WTC11 (cell line): Measurements from ENCODE around the gene RBBP7. TPM values are rescaled to one million over a fixed set of nuclear protein-coding genes. Genes with fewer than 3 reads are reported as not detected.

Experiments used
- ATAC-seq: fragments of 200-7000 bp; cut with Tn5 transposase; 2 replicates; pipeline ENCODE4 v1.10.0; 2021; ENCODE audit warnings: mild to moderate bottlenecking, moderate library complexity
- CTCF ChIA-PET: fragments of 300-600 bp; sonication (Branson Sonifier 250); formaldehyde crosslinking; loops from one replicate; lab custom pipeline; 2021; ENCODE audit warnings: antibody characterized with exemption; lab: Charles Lee
- POLR2A ChIA-PET: fragments of 350-600 bp; sonication (Branson Sonifier 250); formaldehyde crosslinking; loops from one replicate; lab custom pipeline; 2021; ENCODE audit warnings: antibody characterized with exemption; lab: Charles Lee
- DNase-seq: peaks from one replicate; pipeline ENCODE4 v3.0.0; 2021; ENCODE audit warnings: low spot score
- H3K27ac Mint-ChIP-seq: 2 replicates; pipeline ENCODE4 v1.8.0; 2021; ENCODE audit warnings: mixed read lengths
- H3K27me3 Mint-ChIP-seq: 2 replicates; pipeline ENCODE4 v1.8.0; 2021; ENCODE audit warnings: low read depth, mild to moderate bottlenecking, moderate library complexity, mixed read lengths
- H3K36me3 Mint-ChIP-seq: 2 replicates; pipeline ENCODE4 v1.8.0; 2021; ENCODE audit warnings: mixed read lengths
- H3K4me1 Mint-ChIP-seq: 2 replicates; pipeline ENCODE4 v1.8.0; 2022; ENCODE audit warnings: mixed read lengths
- H3K4me3 Mint-ChIP-seq: 2 replicates; pipeline ENCODE4 v1.8.0; 2021; ENCODE audit warnings: mild to moderate bottlenecking, moderate library complexity, mixed read lengths
- H3K9me3 Mint-ChIP-seq: 2 replicates; pipeline ENCODE4 v1.8.0; 2021; ENCODE audit warnings: mixed read lengths
- EMX1 ChIP-seq: fragments of 250-450 bp; sonication (Bioruptor Pico); IDR thresholded peaks from 2 replicates; pipeline ENCODE4 v1.8.0; 2021; ENCODE audit warnings: mild to moderate bottlenecking
- FOXK1 ChIP-seq: sonication (generic); formaldehyde crosslinking; IDR thresholded peaks from 2 replicates; pipeline ENCODE4 v1.8.0; 2022; ENCODE audit warnings: mild to moderate bottlenecking, moderate library complexity, missing genetic modification reagents
- FOXP1 ChIP-seq: sonication (generic); formaldehyde crosslinking; IDR thresholded peaks from 2 replicates; pipeline ENCODE4 v1.8.0; 2022; ENCODE audit warnings: missing genetic modification reagents, mild to moderate bottlenecking, moderate library complexity, borderline replicate concordance
- IRF2 ChIP-seq: sonication (generic); formaldehyde crosslinking; IDR thresholded peaks from 2 replicates; pipeline ENCODE4 v1.8.0; 2022; ENCODE audit warnings: low read depth, missing genetic modification reagents, borderline replicate concordance
- MYBL2 ChIP-seq: sonication (generic); formaldehyde crosslinking; IDR thresholded peaks from 2 replicates; pipeline ENCODE4 v1.8.1; 2023; ENCODE audit warnings: mild to moderate bottlenecking, moderate library complexity, missing genetic modification reagents
- NFATC4 ChIP-seq: fragments of 250-450 bp; sonication (Bioruptor Pico); IDR thresholded peaks from 2 replicates; pipeline ENCODE4 v1.9.0; 2021; ENCODE audit warnings: mild to moderate bottlenecking
- NFE2L1 ChIP-seq: sonication (generic); formaldehyde crosslinking; IDR thresholded peaks from 2 replicates; pipeline ENCODE4 v1.8.1; 2023; ENCODE audit warnings: missing genetic modification reagents
- NR2C2 ChIP-seq: sonication (generic); formaldehyde crosslinking; IDR thresholded peaks from 2 replicates; pipeline ENCODE4 v1.8.0; 2022; ENCODE audit warnings: mild to moderate bottlenecking, missing genetic modification reagents
- ZNF232 ChIP-seq: sonication (generic); formaldehyde crosslinking; IDR thresholded peaks from 2 replicates; pipeline ENCODE4 v1.8.0; 2022; ENCODE audit warnings: mild to moderate bottlenecking, missing genetic modification reagents
- ZNF396 ChIP-seq: fragments of 250-450 bp; sonication (Bioruptor Pico); IDR thresholded peaks from 2 replicates; pipeline ENCODE4 v1.8.0; 2021; ENCODE audit warnings: mild to moderate bottlenecking, moderate library complexity, borderline replicate concordance
- total RNA-seq: library from RNA; stranded (reverse); gene quantifications from 3 replicates; pipeline ENCODE4 v1.2.3, GENCODE V29; 2021
- TF ChIP-seq, protein P1 (sequence below): sonication (generic); formaldehyde crosslinking; conservative IDR thresholded peaks from 2 replicates; pipeline ENCODE4 v1.8.1; 2023; ENCODE audit warnings: mild to moderate bottlenecking, low read depth, missing genetic modification reagents, moderate library complexity
- TF ChIP-seq, protein P2 (sequence below): fragments of 200-600 bp; IDR thresholded peaks from 2 replicates; pipeline ENCODE4 v1.8.0; 2022; ENCODE audit warnings: antibody characterized with exemption
- TF ChIP-seq, protein P3 (sequence below): sonication (generic); formaldehyde crosslinking; IDR thresholded peaks from 2 replicates; pipeline ENCODE4 v1.8.0; 2022; ENCODE audit warnings: missing genetic modification reagents
- TF ChIP-seq, protein P4 (sequence below): sonication (generic); formaldehyde crosslinking; IDR thresholded peaks from 2 replicates; pipeline ENCODE4 v1.8.0; 2023; ENCODE audit warnings: mild to moderate bottlenecking, missing genetic modification reagents
- TF ChIP-seq, protein P5 (sequence below): sonication (generic); formaldehyde crosslinking; IDR thresholded peaks from 2 replicates; pipeline ENCODE4 v1.8.0; 2022; ENCODE audit warnings: mild to moderate bottlenecking, missing genetic modification reagents

The RBBP7 gene
- total RNA-seq, 1 experiment from 2014 or later, result 120 TPM

DNA sequence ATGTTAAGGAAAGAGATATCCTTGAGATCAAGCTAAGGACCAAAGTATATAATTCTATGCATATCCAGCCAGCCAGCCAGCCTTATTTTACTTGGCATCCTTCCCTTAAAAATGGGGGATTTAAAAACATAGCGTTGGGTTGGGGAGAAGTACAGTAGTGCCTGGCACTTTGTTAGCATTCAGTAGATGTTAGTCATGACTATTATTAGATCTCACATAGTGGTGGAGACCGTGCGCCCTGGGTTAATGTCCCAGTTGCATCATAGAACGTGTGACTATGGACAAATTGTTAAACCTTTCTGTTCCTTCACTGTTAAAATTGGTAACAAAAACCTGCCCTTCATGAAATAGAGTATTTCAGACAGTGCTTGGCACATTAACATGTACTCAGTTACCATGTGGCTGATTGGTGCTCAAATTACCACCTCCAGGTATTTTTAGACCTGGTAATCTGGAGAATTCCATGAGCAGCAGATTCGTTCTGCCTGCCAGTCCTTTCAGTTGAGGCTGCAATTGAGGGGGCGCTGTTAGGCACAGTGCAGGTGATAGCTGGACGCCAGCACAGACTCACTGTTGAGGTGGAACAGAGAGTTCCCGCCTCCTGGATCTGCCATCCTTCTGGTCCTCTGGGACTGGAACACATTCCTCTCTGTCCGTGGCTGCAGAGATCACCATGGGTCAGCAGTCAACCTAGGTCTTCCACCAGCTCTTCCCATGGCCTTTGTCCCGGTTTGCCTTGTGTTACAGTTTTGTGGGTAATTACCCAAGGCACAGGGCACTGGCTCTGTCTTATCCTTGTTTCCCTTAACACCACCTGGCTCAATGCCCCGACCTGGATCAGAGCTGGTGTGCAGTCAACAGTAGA lies 31.7 kb downstream of the RBBP7 start (continued):
- TF ChIP-seq, protein P1, sequence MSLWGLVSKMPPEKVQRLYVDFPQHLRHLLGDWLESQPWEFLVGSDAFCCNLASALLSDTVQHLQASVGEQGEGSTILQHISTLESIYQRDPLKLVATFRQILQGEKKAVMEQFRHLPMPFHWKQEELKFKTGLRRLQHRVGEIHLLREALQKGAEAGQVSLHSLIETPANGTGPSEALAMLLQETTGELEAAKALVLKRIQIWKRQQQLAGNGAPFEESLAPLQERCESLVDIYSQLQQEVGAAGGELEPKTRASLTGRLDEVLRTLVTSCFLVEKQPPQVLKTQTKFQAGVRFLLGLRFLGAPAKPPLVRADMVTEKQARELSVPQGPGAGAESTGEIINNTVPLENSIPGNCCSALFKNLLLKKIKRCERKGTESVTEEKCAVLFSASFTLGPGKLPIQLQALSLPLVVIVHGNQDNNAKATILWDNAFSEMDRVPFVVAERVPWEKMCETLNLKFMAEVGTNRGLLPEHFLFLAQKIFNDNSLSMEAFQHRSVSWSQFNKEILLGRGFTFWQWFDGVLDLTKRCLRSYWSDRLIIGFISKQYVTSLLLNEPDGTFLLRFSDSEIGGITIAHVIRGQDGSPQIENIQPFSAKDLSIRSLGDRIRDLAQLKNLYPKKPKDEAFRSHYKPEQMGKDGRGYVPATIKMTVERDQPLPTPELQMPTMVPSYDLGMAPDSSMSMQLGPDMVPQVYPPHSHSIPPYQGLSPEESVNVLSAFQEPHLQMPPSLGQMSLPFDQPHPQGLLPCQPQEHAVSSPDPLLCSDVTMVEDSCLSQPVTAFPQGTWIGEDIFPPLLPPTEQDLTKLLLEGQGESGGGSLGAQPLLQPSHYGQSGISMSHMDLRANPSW (CRISPR knock-in tag), result no peak

DNA sequence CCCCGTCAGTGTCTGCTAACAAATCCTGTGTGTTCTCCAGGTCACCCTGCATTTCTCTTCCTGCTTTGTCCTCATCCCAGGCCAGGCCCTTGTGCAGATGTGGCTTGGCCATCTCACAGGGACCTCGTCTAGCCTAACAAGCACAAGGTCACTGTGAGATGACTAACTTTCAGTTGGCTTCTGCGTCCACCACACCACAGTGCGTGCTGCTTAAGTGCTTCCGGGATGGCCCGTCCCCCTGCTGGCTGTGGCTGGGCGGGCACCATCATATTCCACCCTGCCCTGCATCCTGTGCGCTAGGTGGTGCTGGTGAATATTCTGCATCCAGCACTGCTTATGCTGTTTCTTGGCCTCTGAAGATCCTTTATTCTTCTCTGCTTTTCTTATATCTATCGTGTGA lies 33.8 kb downstream of the RBBP7 start:
- Mint-ChIP-seq H3K4me1 (peaks cover 33% of the 10 kb centered on the region), H3K36me3 (peaks cover 50% of the 10 kb centered on the region), H3K27ac (peak overlapping the region; percentile 75), H3K9me3 (no peaks in the 10 kb centered on the region), H3K4me3 (no peak overlapping the region), H3K27me3 (no peaks in the 10 kb centered on the region)
- peak; percentile 86 for ATAC-seq
- TF ChIP-seq IRF2, result no peak
- no peak for TF ChIP-seq NR2C2
- TF ChIP-seq, protein P2, sequence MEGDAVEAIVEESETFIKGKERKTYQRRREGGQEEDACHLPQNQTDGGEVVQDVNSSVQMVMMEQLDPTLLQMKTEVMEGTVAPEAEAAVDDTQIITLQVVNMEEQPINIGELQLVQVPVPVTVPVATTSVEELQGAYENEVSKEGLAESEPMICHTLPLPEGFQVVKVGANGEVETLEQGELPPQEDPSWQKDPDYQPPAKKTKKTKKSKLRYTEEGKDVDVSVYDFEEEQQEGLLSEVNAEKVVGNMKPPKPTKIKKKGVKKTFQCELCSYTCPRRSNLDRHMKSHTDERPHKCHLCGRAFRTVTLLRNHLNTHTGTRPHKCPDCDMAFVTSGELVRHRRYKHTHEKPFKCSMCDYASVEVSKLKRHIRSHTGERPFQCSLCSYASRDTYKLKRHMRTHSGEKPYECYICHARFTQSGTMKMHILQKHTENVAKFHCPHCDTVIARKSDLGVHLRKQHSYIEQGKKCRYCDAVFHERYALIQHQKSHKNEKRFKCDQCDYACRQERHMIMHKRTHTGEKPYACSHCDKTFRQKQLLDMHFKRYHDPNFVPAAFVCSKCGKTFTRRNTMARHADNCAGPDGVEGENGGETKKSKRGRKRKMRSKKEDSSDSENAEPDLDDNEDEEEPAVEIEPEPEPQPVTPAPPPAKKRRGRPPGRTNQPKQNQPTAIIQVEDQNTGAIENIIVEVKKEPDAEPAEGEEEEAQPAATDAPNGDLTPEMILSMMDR, result 0 out of 2 replicates have a peak, but pooled peaks have one; percentile 18
- peak; percentile 46 for DNase-seq
- POLR2A ChIA-PET, result no interaction called here
- CTCF ChIA-PET, result no interaction called here

DNA sequence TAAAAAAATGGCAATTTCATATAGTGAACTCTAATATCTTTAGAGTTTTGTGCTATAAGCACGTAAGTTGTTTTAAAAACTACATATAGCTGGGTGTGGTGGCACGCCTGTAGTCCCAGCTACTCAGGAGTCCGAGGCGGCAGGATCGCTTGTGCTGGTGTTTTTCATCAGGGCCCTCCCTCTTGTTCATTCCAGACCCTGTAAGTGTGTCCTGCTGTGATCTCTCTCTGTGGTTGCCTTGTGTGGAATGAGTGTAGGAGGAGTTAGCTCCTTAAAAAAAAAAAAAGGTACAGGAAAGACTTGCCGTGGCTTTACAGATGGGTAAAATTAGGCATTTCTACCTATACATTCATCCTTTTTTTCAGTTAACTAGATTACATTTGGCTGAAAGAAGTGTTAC lies 35.4 kb downstream of the RBBP7 start:
- ChIA-PET CTCF (interaction anchor here (1.1 kb wide), 1 partner anchor 9 kb away, joined by 5 read pairs; no protein-coding TSS in a partner anchor), POLR2A (interaction anchor here (0.5 kb wide), 1 partner anchor 21 kb away, joined by 4 read pairs; no protein-coding TSS in a partner anchor)
- H3K4me3 Mint-ChIP-seq, result no peak overlapping the region
- no peak for ATAC-seq
- peaks cover 46% of the 10 kb centered on the region for H3K36me3 Mint-ChIP-seq
- H3K27me3 Mint-ChIP-seq, result no peaks in the 10 kb centered on the region
- H3K27ac Mint-ChIP-seq, result no peak overlapping the region
- no peaks in the 10 kb centered on the region for H3K9me3 Mint-ChIP-seq
- TF ChIP-seq ZNF396 (CRISPR knock-in tag) (no peak), EMX1 (CRISPR knock-in tag) (no peak), IRF2 (no peak), FOXK1 (CRISPR knock-in tag) (no peak), MYBL2 (no peak), ZNF232 (no peak), NFE2L1 (CRISPR knock-in tag) (no peak), NFATC4 (CRISPR knock-in tag) (no peak), FOXP1 (no peak)
- TF ChIP-seq, protein P3, sequence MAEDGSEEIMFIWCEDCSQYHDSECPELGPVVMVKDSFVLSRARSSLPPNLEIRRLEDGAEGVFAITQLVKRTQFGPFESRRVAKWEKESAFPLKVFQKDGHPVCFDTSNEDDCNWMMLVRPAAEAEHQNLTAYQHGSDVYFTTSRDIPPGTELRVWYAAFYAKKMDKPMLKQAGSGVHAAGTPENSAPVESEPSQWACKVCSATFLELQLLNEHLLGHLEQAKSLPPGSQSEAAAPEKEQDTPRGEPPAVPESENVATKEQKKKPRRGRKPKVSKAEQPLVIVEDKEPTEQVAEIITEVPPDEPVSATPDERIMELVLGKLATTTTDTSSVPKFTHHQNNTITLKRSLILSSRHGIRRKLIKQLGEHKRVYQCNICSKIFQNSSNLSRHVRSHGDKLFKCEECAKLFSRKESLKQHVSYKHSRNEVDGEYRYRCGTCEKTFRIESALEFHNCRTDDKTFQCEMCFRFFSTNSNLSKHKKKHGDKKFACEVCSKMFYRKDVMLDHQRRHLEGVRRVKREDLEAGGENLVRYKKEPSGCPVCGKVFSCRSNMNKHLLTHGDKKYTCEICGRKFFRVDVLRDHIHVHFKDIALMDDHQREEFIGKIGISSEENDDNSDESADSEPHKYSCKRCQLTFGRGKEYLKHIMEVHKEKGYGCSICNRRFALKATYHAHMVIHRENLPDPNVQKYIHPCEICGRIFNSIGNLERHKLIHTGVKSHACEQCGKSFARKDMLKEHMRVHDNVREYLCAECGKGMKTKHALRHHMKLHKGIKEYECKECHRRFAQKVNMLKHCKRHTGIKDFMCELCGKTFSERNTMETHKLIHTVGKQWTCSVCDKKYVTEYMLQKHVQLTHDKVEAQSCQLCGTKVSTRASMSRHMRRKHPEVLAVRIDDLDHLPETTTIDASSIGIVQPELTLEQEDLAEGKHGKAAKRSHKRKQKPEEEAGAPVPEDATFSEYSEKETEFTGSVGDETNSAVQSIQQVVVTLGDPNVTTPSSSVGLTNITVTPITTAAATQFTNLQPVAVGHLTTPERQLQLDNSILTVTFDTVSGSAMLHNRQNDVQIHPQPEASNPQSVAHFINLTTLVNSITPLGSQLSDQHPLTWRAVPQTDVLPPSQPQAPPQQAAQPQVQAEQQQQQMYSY (CRISPR knock-in tag), result no peak
- TF ChIP-seq, protein P4, sequence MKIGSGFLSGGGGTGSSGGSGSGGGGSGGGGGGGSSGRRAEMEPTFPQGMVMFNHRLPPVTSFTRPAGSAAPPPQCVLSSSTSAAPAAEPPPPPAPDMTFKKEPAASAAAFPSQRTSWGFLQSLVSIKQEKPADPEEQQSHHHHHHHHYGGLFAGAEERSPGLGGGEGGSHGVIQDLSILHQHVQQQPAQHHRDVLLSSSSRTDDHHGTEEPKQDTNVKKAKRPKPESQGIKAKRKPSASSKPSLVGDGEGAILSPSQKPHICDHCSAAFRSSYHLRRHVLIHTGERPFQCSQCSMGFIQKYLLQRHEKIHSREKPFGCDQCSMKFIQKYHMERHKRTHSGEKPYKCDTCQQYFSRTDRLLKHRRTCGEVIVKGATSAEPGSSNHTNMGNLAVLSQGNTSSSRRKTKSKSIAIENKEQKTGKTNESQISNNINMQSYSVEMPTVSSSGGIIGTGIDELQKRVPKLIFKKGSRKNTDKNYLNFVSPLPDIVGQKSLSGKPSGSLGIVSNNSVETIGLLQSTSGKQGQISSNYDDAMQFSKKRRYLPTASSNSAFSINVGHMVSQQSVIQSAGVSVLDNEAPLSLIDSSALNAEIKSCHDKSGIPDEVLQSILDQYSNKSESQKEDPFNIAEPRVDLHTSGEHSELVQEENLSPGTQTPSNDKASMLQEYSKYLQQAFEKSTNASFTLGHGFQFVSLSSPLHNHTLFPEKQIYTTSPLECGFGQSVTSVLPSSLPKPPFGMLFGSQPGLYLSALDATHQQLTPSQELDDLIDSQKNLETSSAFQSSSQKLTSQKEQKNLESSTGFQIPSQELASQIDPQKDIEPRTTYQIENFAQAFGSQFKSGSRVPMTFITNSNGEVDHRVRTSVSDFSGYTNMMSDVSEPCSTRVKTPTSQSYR, result no peak
- TF ChIP-seq, protein P5, sequence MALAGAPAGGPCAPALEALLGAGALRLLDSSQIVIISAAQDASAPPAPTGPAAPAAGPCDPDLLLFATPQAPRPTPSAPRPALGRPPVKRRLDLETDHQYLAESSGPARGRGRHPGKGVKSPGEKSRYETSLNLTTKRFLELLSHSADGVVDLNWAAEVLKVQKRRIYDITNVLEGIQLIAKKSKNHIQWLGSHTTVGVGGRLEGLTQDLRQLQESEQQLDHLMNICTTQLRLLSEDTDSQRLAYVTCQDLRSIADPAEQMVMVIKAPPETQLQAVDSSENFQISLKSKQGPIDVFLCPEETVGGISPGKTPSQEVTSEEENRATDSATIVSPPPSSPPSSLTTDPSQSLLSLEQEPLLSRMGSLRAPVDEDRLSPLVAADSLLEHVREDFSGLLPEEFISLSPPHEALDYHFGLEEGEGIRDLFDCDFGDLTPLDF (CRISPR knock-in tag), result no peak
- no peak for DNase-seq
- H3K4me1 Mint-ChIP-seq, result peaks cover 28% of the 10 kb centered on the region
